HepG2 (cell line): ENCODE measurements around the gene PLRG1. TPM values are rescaled to one million over a fixed set of nuclear protein-coding genes. Genes with fewer than 3 reads are reported as not detected.

ENCODE experiments used
- CEBPZ ChIP-seq: IDR thresholded peaks from 2 replicates; pipeline ENCODE4 v1.6.1; 2012; ENCODE audit warnings: low read length, improper control_type of control experiment
- ETV5 ChIP-seq: IDR thresholded peaks from 2 replicates; pipeline ENCODE4 v1.6.1; 2018; ENCODE audit warnings: missing biosample characterization, missing genetic modification reagents, inconsistent platforms, borderline replicate concordance
- NR2F6 ChIP-seq, 2 experiments: IDR thresholded peaks; 2 replicates each; pipeline ENCODE4 v1.6.1; 2016; ENCODE audit warnings: antibody characterized with exemption in 1 of 2, mild to moderate bottlenecking in 1 of 2
- PITX1 ChIP-seq: sonication (generic); formaldehyde crosslinking; IDR thresholded peaks from 2 replicates; pipeline ENCODE4 v1.5.1; 2020; ENCODE audit warnings: mild to moderate bottlenecking, missing genetic modification reagents
- RFX3 ChIP-seq: IDR thresholded peaks from 2 replicates; pipeline ENCODE4 v1.6.1; 2016; ENCODE audit warnings: missing biosample characterization, missing genetic modification reagents
- SMARCC2 ChIP-seq: fragments of 450-650 bp; IDR thresholded peaks from 2 replicates; pipeline ENCODE4 v1.6.1; 2017; ENCODE audit warnings: antibody characterized with exemption, mild to moderate bottlenecking
- TAF1 ChIP-seq: sonication (generic); formaldehyde crosslinking; IDR thresholded peaks from 2 replicates; pipeline ENCODE4 v1.4.0; 2020; ENCODE audit warnings: missing genetic modification reagents
- TBX3 ChIP-seq: fragments of 450-650 bp; IDR thresholded peaks from 2 replicates; pipeline ENCODE4 v1.6.1; 2017; ENCODE audit warnings: antibody characterized with exemption, mild to moderate bottlenecking, inconsistent platforms, borderline replicate concordance
- ZBED4 ChIP-seq: sonication (generic); formaldehyde crosslinking; IDR thresholded peaks from 2 replicates; pipeline ENCODE4 v1.4.0; 2020; ENCODE audit warnings: missing genetic modification reagents, borderline replicate concordance
- ZMAT3 ChIP-seq: sonication (generic); formaldehyde crosslinking; conservative IDR thresholded peaks from 2 replicates; pipeline ENCODE4 v1.7.0; 2021; ENCODE audit warnings: missing genetic modification reagents
- ZNF17 ChIP-seq: sonication (generic); formaldehyde crosslinking; IDR thresholded peaks from 2 replicates; pipeline ENCODE4 v1.5.0; 2020; ENCODE audit warnings: mild to moderate bottlenecking, missing genetic modification reagents
- ZNF33A ChIP-seq: sonication (generic); formaldehyde crosslinking; IDR thresholded peaks from 2 replicates; pipeline ENCODE4 v1.5.1; 2020; ENCODE audit warnings: missing genetic modification reagents, mild to moderate bottlenecking, moderate library complexity, borderline replicate concordance
- ZNF44 ChIP-seq: sonication (generic); formaldehyde crosslinking; IDR thresholded peaks from 2 replicates; pipeline ENCODE4 v1.5.1; 2020; ENCODE audit warnings: mild to moderate bottlenecking, missing genetic modification reagents
- ZNF543 ChIP-seq: sonication (generic); formaldehyde crosslinking; IDR thresholded peaks from 2 replicates; pipeline ENCODE4 v1.4.0; 2020; ENCODE audit warnings: mild to moderate bottlenecking, missing genetic modification reagents
- ZNF570 ChIP-seq: sonication (generic); formaldehyde crosslinking; IDR thresholded peaks from 2 replicates; pipeline ENCODE4 v1.4.0; 2020; ENCODE audit warnings: mild to moderate bottlenecking, missing genetic modification reagents, borderline replicate concordance
- ZNF737 ChIP-seq: sonication (generic); formaldehyde crosslinking; IDR thresholded peaks from 2 replicates; pipeline ENCODE4 v1.5.0; 2020; ENCODE audit warnings: missing genetic modification reagents, mild to moderate bottlenecking, borderline replicate concordance
- ZNF841 ChIP-seq: sonication (generic); formaldehyde crosslinking; IDR thresholded peaks from 2 replicates; pipeline ENCODE4 v1.8.1; 2023; ENCODE audit warnings: missing genetic modification reagents, borderline replicate concordance
- ZSCAN30 ChIP-seq: sonication (generic); formaldehyde crosslinking; IDR thresholded peaks from 2 replicates; pipeline ENCODE4 v1.5.0; 2020; ENCODE audit warnings: mild to moderate bottlenecking, missing genetic modification reagents
- polyA plus RNA-seq, 8 experiments: library from polyadenylated mRNA; depleted of rRNA in 3 of 8; stranded (reverse) in 7 of 8; unstranded in 1 of 8; fragments of >200 nt; fragmentation: Illumina TruSeq in 4 of 8; extraction: Trizol in 4 of 8; gene quantifications; 2 replicates each; pipeline versions ENCODE4 v1.2.1 to v1.2.3, GENCODE V29; 2011 to 2016; ENCODE audit warnings: low read depth in 4 of 8, missing spikeins in 1 of 8, mixed read lengths in 1 of 8; ENCODE audit not compliant: insufficient read depth in 1 of 8
- total RNA-seq, 5 experiments: library from RNA; depleted of rRNA; stranded (reverse); fragments of >200 nt; fragmentation: Illumina TruSeq; extraction: Trizol; gene quantifications; 2 replicates each; pipeline ENCODE4 v1.2.3, GENCODE V29; 2016; ENCODE audit warnings: low read depth in 1 of 5
- TF ChIP-seq, protein P1 (sequence below): sonication (generic); formaldehyde crosslinking; IDR thresholded peaks from 2 replicates; pipeline ENCODE4 v1.5.1; 2020; ENCODE audit warnings: mild to moderate bottlenecking, moderate library complexity, missing genetic modification reagents

Gene PLRG1
- total and polyA plus RNA-seq, 2 of the 13 experiments (the other 11 are each of a cell fraction or from before 2014, with no cell fraction given): 77.3 to 110 TPM

DNA sequence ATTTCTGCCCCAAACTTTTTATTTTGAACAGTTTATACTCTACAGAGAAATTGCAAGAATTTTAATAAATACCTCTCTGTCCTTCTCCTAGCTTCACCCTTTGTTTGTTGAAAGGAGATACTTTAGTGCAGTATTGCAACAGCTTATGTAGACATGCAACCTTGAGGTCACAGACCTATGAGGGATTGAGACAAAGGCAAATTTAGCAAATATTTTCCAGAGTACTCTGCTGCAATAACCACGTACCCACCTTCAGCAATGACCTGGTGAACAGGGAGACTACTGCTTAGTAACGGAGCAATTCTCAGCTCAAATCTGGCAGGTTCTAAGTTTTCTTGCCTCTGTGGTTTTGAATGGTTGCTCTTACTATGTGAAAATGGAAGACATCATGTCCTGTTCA lies 27.1 kb upstream of the PLRG1 start (continued):
- TF ChIP-seq ZBED4: peak; percentile 18; the same call in 1 of the 2 replicates
- no peak for TF ChIP-seq ZNF570 (CRISPR knock-in tag)
- TF ChIP-seq ZNF543 (CRISPR knock-in tag): no peak
- TF ChIP-seq ZNF44 (CRISPR knock-in tag): no peak
- no peak for TF ChIP-seq CEBPZ
- TF ChIP-seq ZNF17: no peak
- no peak for TF ChIP-seq SMARCC2
- TF ChIP-seq ZNF33A: no peak
- peak; percentile 47; the same call in 1 of the 2 replicates for TF ChIP-seq ETV5
- TF ChIP-seq, protein P1, sequence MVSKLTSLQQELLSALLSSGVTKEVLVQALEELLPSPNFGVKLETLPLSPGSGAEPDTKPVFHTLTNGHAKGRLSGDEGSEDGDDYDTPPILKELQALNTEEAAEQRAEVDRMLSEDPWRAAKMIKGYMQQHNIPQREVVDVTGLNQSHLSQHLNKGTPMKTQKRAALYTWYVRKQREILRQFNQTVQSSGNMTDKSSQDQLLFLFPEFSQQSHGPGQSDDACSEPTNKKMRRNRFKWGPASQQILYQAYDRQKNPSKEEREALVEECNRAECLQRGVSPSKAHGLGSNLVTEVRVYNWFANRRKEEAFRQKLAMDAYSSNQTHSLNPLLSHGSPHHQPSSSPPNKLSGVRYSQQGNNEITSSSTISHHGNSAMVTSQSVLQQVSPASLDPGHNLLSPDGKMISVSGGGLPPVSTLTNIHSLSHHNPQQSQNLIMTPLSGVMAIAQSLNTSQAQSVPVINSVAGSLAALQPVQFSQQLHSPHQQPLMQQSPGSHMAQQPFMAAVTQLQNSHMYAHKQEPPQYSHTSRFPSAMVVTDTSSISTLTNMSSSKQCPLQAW (CRISPR knock-in tag): peak; percentile 66
- TF ChIP-seq TBX3: no peak; the same call in 1 of the 2 replicates
- TF ChIP-seq ZNF841 (CRISPR knock-in tag): no peak
- no peak for TF ChIP-seq TAF1 (CRISPR knock-in tag)
- TF ChIP-seq ZNF737 (CRISPR knock-in tag): no peak
- TF ChIP-seq RFX3 (CRISPR knock-in tag): no peak
- TF ChIP-seq ZMAT3 (CRISPR knock-in tag): no peak
- TF ChIP-seq ZSCAN30 (CRISPR knock-in tag): no peak
- peak; percentile 96 for TF ChIP-seq NR2F6 (IDR thresholded peaks at IDR 0.05)
- TF ChIP-seq NR2F6 (CRISPR knock-in tag; IDR thresholded peaks at IDR 0.05): peak; percentile 95
- peak; percentile 77 for TF ChIP-seq PITX1 (CRISPR knock-in tag)
